Liver (tissue), 9 donors: ENCODE results near the gene NYNRIN. TPM values are rescaled to one million over a fixed set of nuclear protein-coding genes. Genes with fewer than 3 reads are reported as not detected.

ENCODE experiments used
- DNase-seq: peaks from one replicate; pipeline ENCODE4 v3.0.0-alpha.2; 2017; ENCODE audit warnings: low spot score
- H3K27ac ChIP-seq, 2 donors: one replicate each; pipeline ENCODE4 v1.7.0; 2013; ENCODE audit warnings: inconsistent platforms in 2 of 2, low read length in 2 of 2, control low read depth in 1 of 2, low read depth in 1 of 2, mild to moderate bottlenecking in 1 of 2
- H3K27me3 ChIP-seq, 4 donors: one replicate each; pipeline versions ENCODE4 v1.6.1 to v1.7.0; 2013; ENCODE audit warnings: low read length in 3 of 4, inconsistent platforms in 1 of 4, mild to moderate bottlenecking in 1 of 4, moderate library complexity in 1 of 4; ENCODE audit not compliant: control insufficient read depth in 4 of 4, insufficient read depth in 4 of 4
- H3K36me3 ChIP-seq, 4 donors: one replicate each; pipeline versions ENCODE4 v1.6.1 to v1.7.0; 2013; ENCODE audit warnings: low read length in 3 of 4, mild to moderate bottlenecking in 3 of 4, low read depth in 1 of 4, moderate library complexity in 1 of 4; ENCODE audit not compliant: control insufficient read depth in 4 of 4, insufficient read depth in 3 of 4
- H3K4me1 ChIP-seq, 4 donors: one replicate each; pipeline versions ENCODE4 v1.6.1 to v1.7.0; 2013; ENCODE audit warnings: low read length in 3 of 4, mild to moderate bottlenecking in 3 of 4, moderate library complexity in 1 of 4; ENCODE audit not compliant: control insufficient read depth in 4 of 4, insufficient read depth in 4 of 4
- H3K4me3 ChIP-seq, 3 donors: one replicate each; pipeline versions ENCODE4 v1.6.1 to v1.7.0; 2013; ENCODE audit warnings: low read length in 3 of 3, control low read depth in 1 of 3, low read depth in 1 of 3, mild to moderate bottlenecking in 1 of 3
- H3K9ac ChIP-seq, 2 donors: one replicate each; pipeline ENCODE4 v1.7.0; 2013; ENCODE audit warnings: low read length in 2 of 2, mild to moderate bottlenecking in 2 of 2, moderate library complexity in 2 of 2, control low read depth in 1 of 2, low read depth in 1 of 2
- H3K9me3 ChIP-seq, 4 donors: one replicate each; pipeline versions ENCODE4 v1.6.1 to v1.7.0; 2013; ENCODE audit warnings: low read length in 3 of 4; ENCODE audit not compliant: control insufficient read depth in 4 of 4
- EGR1 ChIP-seq, 2 donors: IDR thresholded peaks; 2 replicates each; pipeline ENCODE4 v1.6.1; 2016 to 2018; ENCODE audit warnings: antibody characterized with exemption in 2 of 2, low read depth in 2 of 2
- FOXA1 ChIP-seq: IDR thresholded peaks from 2 replicates; pipeline ENCODE4 v1.6.1; 2016; ENCODE audit warnings: antibody characterized with exemption
- FOXA2 ChIP-seq: IDR thresholded peaks from 2 replicates; pipeline ENCODE4 v1.6.1; 2016; ENCODE audit warnings: antibody characterized with exemption
- HNF4A ChIP-seq, 2 donors: conservative IDR thresholded peaks; 2 replicates each; pipeline ENCODE4 v1.6.1; 2016; ENCODE audit warnings: antibody characterized with exemption in 2 of 2, mild to moderate bottlenecking in 2 of 2
- HNF4G ChIP-seq: IDR thresholded peaks from 2 replicates; pipeline ENCODE4 v1.6.1; 2016; ENCODE audit warnings: antibody characterized with exemption
- MAX ChIP-seq: IDR thresholded peaks from 2 replicates; pipeline ENCODE4 v1.6.1; 2016; ENCODE audit warnings: antibody characterized with exemption
- NR2F2 ChIP-seq: IDR thresholded peaks from 2 replicates; pipeline ENCODE4 v1.6.1; 2016; ENCODE audit warnings: antibody characterized with exemption
- RXRA ChIP-seq, 2 donors: IDR thresholded peaks; 2 replicates each; pipeline ENCODE4 v1.6.1; 2017 to 2018; ENCODE audit warnings: antibody characterized with exemption in 2 of 2, mild to moderate bottlenecking in 1 of 2
- TAF1 ChIP-seq: conservative IDR thresholded peaks from 2 replicates; pipeline ENCODE4 v1.6.1; 2016; ENCODE audit warnings: antibody characterized with exemption, mild to moderate bottlenecking
- YY1 ChIP-seq: IDR thresholded peaks from 2 replicates; pipeline ENCODE4 v1.6.1; 2016; ENCODE audit warnings: antibody characterized with exemption, mild to moderate bottlenecking
- WGBS: extraction: QIAGEN DNeasy Blood & Tissue Kit; methylation state at CpG from one replicate; pipeline ENCODE4 v1.1.7; 2013; 5-methylcytosine and 5-hydroxymethylcytosine counted together
- polyA plus RNA-seq, 2 donors: library from polyadenylated mRNA; stranded (reverse) in 1 of 2; unstranded in 1 of 2; fragments of 200-250 nt in 1 of 2; fragments of >200 nt in 1 of 2; fragmentation: Nextera tagmentation in 1 of 2; extraction: Ambion mirVana in 1 of 2; gene quantifications; one replicate each; pipeline versions ENCODE4 v1.2.1 to v1.2.3, GENCODE V29; 2013 to 2015
- total RNA-seq, 2 donors: library from RNA; depleted of rRNA; stranded (reverse); fragments of >200 nt; gene quantifications; one replicate each; pipeline ENCODE4 v1.2.3, GENCODE V29; 2014
- TF ChIP-seq, protein P1 (sequence below): IDR thresholded peaks from 2 replicates; pipeline ENCODE4 v1.6.1; 2016; ENCODE audit warnings: antibody characterized with exemption
- TF ChIP-seq, protein P2 (sequence below): IDR thresholded peaks from 2 replicates; pipeline ENCODE4 v1.6.1; 2016; ENCODE audit warnings: antibody characterized with exemption, mild to moderate bottlenecking
- donor health status: healthy.
- donor health status: healthy.
- donor health status: healthy.
- donor health status: healthy.
- donor health status: healthy.

Gene NYNRIN
- total and polyA plus RNA-seq, 4 donors, result 0.89 to 11.0 (median 1.8) TPM

DNA sequence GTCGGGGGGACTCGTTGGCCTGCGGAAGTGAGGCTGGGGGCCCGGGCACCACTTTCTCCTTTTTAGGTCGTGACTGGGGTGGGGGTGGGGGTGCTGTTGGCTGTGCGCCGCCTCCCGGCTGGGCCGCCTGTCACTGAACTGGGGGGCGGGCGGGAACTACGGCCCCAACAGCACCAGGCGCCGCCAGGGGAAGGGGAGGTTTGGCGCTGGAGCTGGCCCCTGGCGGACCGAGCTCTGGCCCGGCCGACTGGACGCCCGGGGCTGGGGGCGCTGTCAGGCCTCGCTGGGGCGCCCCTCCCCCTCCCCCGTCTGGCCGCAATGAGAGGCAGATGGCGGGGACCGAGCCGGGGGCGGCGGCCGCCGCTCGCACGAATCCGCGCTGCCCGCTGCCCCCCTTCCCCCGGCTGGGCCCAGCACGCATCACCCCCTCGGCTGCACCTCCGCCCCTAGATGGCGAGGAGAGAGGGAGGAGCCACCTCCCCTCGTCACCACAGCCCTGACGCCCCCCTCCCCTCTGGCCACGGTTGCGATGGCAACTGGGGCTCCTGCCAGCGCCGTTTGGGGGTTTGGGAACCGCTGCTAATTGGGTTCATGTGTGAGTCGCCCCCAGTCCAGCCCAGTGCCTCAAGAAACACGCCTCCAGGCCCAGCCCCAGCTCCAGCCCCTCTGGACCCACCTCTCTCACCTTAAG lies 30.1 kb upstream of the NYNRIN start:
- TF ChIP-seq YY1 (no peak), FOXA2 (no peak), EGR1 (IDR thresholded peaks at IDR 0.05; ENCODE audit: low read depth in 2 of 2) (no peak), FOXA1 (no peak), HNF4A (conservative IDR thresholded peaks at IDR 0.05) (no peak), TAF1 (no peak), HNF4G (no peak), RXRA (IDR thresholded peaks at IDR 0.05) (no peak), NR2F2 (no peak)
- TF ChIP-seq, protein P1, sequence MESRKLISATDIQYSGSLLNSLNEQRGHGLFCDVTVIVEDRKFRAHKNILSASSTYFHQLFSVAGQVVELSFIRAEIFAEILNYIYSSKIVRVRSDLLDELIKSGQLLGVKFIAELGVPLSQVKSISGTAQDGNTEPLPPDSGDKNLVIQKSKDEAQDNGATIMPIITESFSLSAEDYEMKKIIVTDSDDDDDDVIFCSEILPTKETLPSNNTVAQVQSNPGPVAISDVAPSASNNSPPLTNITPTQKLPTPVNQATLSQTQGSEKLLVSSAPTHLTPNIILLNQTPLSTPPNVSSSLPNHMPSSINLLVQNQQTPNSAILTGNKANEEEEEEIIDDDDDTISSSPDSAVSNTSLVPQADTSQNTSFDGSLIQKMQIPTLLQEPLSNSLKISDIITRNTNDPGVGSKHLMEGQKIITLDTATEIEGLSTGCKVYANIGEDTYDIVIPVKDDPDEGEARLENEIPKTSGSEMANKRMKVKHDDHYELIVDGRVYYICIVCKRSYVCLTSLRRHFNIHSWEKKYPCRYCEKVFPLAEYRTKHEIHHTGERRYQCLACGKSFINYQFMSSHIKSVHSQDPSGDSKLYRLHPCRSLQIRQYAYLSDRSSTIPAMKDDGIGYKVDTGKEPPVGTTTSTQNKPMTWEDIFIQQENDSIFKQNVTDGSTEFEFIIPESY, result no peak
- TF ChIP-seq, protein P2, sequence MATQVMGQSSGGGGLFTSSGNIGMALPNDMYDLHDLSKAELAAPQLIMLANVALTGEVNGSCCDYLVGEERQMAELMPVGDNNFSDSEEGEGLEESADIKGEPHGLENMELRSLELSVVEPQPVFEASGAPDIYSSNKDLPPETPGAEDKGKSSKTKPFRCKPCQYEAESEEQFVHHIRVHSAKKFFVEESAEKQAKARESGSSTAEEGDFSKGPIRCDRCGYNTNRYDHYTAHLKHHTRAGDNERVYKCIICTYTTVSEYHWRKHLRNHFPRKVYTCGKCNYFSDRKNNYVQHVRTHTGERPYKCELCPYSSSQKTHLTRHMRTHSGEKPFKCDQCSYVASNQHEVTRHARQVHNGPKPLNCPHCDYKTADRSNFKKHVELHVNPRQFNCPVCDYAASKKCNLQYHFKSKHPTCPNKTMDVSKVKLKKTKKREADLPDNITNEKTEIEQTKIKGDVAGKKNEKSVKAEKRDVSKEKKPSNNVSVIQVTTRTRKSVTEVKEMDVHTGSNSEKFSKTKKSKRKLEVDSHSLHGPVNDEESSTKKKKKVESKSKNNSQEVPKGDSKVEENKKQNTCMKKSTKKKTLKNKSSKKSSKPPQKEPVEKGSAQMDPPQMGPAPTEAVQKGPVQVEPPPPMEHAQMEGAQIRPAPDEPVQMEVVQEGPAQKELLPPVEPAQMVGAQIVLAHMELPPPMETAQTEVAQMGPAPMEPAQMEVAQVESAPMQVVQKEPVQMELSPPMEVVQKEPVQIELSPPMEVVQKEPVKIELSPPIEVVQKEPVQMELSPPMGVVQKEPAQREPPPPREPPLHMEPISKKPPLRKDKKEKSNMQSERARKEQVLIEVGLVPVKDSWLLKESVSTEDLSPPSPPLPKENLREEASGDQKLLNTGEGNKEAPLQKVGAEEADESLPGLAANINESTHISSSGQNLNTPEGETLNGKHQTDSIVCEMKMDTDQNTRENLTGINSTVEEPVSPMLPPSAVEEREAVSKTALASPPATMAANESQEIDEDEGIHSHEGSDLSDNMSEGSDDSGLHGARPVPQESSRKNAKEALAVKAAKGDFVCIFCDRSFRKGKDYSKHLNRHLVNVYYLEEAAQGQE, result no peak
- 16% methylated on average over 52 of the region's 52 CpGs for WGBS
- no peak overlapping the region for H3K9ac ChIP-seq
- H3K36me3 ChIP-seq, result no peaks in the 10 kb centered on the region
- H3K4me1 ChIP-seq, result peaks cover 0 to 5% (median 3%) of the 10 kb centered on the region in 4 donors
- peaks cover 0 to 5% (median 0%) of the 10 kb centered on the region in 4 donors for H3K27me3 ChIP-seq
- no peak for DNase-seq
- H3K9me3 ChIP-seq, result no peaks in the 10 kb centered on the region
- H3K4me3 ChIP-seq, result peak overlapping the region in 1 of 3 donors; percentile 28
- peak overlapping the region; percentile 54 to 65 for H3K27ac ChIP-seq

- Histone ChIP-seq H3K9ac (no peak overlapping the region), H3K27ac (no peak overlapping the region), H3K36me3 (no peaks in the 10 kb centered on the region), H3K4me3 (no peak overlapping the region), H3K9me3 (no peaks in the 10 kb centered on the region), H3K4me1 (peaks cover 0 to 5% (median 3%) of the 10 kb centered on the region in 4 donors), H3K27me3 (peaks cover 0 to 5% (median 0%) of the 10 kb centered on the region in 4 donors)
- no peak for DNase-seq
- 93% methylated on average over 20 of the region's 20 CpGs for whole genome bisulfite sequencing
- TF ChIP-seq RXRA (IDR thresholded peaks at IDR 0.05) (no peak), FOXA2 (no peak), MAX (no peak)
Measured at GRCh38 chr14:24369463-24369862, 29.3 kb upstream of the NYNRIN start.
